ENCODE data around the gene UPK3BL2. TPM values are rescaled to one million over a fixed set of nuclear protein-coding genes. Genes with fewer than 3 reads are reported as not detected.
"Not testable (repeated sequence)": the region's sequence is repeated elsewhere in the genome, so short reads cannot be mapped to it uniquely, and the experiment has no call there.

Gene UPK3BL2
- total RNA-seq, 2 donors from 2014 or later = 52.5 to 84.2 TPM

GRCh38 chr7:102496861-102497260 lies 46.6 kb downstream of the UPK3BL2 start:
- not testable (repeated sequence) for H3K27me3 Mint-ChIP-seq; H3K4me3 Mint-ChIP-seq; ATAC-seq; H3K27ac Mint-ChIP-seq; H3K9me3 ChIP-seq (ENCODE audit: control insufficient read depth, low read length, poor library complexity, severe bottlenecking); H3K4me1 Mint-ChIP-seq; H3K36me3 Mint-ChIP-seq (ENCODE audit: low read depth); DNase-seq

GRCh38 chr7:102494473-102495149 lies 48.9 kb downstream of the UPK3BL2 start:
- ATAC-seq = peak; percentile 77
- H3K4me3 Mint-ChIP-seq; DNase-seq; H3K27me3 Mint-ChIP-seq; H3K27ac Mint-ChIP-seq; H3K4me1 Mint-ChIP-seq; H3K9me3 ChIP-seq (ENCODE audit: control insufficient read depth, low read length, poor library complexity, severe bottlenecking); H3K36me3 Mint-ChIP-seq (ENCODE audit: low read depth): not testable (repeated sequence)

GRCh38 chr7:102494026-102494425 lies 49.5 kb downstream of the UPK3BL2 start:
- H3K27me3 Mint-ChIP-seq; H3K4me3 Mint-ChIP-seq; H3K9me3 ChIP-seq (ENCODE audit: control insufficient read depth, low read length, poor library complexity, severe bottlenecking); H3K4me1 Mint-ChIP-seq; H3K36me3 Mint-ChIP-seq (ENCODE audit: low read depth); H3K27ac Mint-ChIP-seq: not testable (repeated sequence)
- ATAC-seq = peak; percentile 8
- DNase-seq = peak in 1 of 3 donors; percentile 8

- not testable (repeated sequence) for DNase-seq
These were observed 50.1 kb downstream of the UPK3BL2 start for GRCh38 chr7:102493220-102493935.

GRCh38 chr7:102490529-102491075 lies 52.9 kb downstream of the UPK3BL2 start:
- not testable (repeated sequence) for H3K4me3 Mint-ChIP-seq; H3K4me1 Mint-ChIP-seq; H3K36me3 Mint-ChIP-seq (ENCODE audit: low read depth); H3K27ac Mint-ChIP-seq; H3K9me3 ChIP-seq (ENCODE audit: control insufficient read depth, low read length, poor library complexity, severe bottlenecking); H3K27me3 Mint-ChIP-seq
- peak in 2 of 3 donors; percentile 47 to 59 for DNase-seq
- peak; percentile 67 for ATAC-seq

More at GRCh38 chr7:102493220-102493935, 50.1 kb downstream of the UPK3BL2 start:
- H3K4me3 Mint-ChIP-seq; H3K9me3 ChIP-seq (ENCODE audit: control insufficient read depth, low read length, poor library complexity, severe bottlenecking); H3K36me3 Mint-ChIP-seq (ENCODE audit: low read depth); H3K27me3 Mint-ChIP-seq; H3K27ac Mint-ChIP-seq; H3K4me1 Mint-ChIP-seq: not testable (repeated sequence)
- peak; percentile 45 for ATAC-seq

Other genes with a start within 250 kb of the UPK3BL2 start
- gene SPDYE6, start 187.3 kb downstream of the UPK3BL2 start, total RNA-seq = not detected
- 10 to 100 TPM; 38.0 to 44.0 TPM for gene PRKRIP1, start 147.3 kb downstream of the UPK3BL2 start, total RNA-seq
- 10 to 100 TPM; 33.9 to 50.5 TPM for gene ORAI2, start 110.1 kb downstream of the UPK3BL2 start, total RNA-seq
- 1 to 10 TPM; 4.4 to 5.5 TPM for gene ALKBH4, start 78.8 kb downstream of the UPK3BL2 start, total RNA-seq
- gene LRWD1, start 78.7 kb downstream of the UPK3BL2 start, total RNA-seq = 10 to 100 TPM; 13.5 to 15.2 TPM
- gene POLR2J, start 64.8 kb downstream of the UPK3BL2 start, total RNA-seq = 10 to 100 TPM; 35.6 to 37.9 TPM
- gene RASA4B, start 25.9 kb downstream of the UPK3BL2 start, total RNA-seq = 10 to 100 TPM; 20.7 to 23.7 TPM
- gene SPDYE2, start 7.5 kb upstream of the UPK3BL2 start, total RNA-seq = under 1 TPM; 0.21 to 0.55 TPM
- gene POLR2J3, start 28.9 kb upstream of the UPK3BL2 start, total RNA-seq = 100 to 1,000 TPM; 102 to 124 TPM
- gene RASA4, start 73.1 kb upstream of the UPK3BL2 start, total RNA-seq = 10 to 100 TPM; 58.5 to 61.6 TPM
- gene UPK3BL1, start 99.1 kb upstream of the UPK3BL2 start, total RNA-seq = 10 to 100 TPM; 60.2 to 69.8 TPM
- gene SPDYE2B, start 106.6 kb upstream of the UPK3BL2 start, total RNA-seq = not detected
- 10 to 100 TPM; 35.7 to 44.7 TPM for gene POLR2J2, start 128.0 kb upstream of the UPK3BL2 start, total RNA-seq
- gene FAM185A, start 205.3 kb upstream of the UPK3BL2 start, total RNA-seq = 1 to 10 TPM; 4.8 to 4.9 TPM

Measured in T-helper 17 cell (primary cell).